ENCODE measurements around the gene CDK14.

The CDK14 gene

DNA sequence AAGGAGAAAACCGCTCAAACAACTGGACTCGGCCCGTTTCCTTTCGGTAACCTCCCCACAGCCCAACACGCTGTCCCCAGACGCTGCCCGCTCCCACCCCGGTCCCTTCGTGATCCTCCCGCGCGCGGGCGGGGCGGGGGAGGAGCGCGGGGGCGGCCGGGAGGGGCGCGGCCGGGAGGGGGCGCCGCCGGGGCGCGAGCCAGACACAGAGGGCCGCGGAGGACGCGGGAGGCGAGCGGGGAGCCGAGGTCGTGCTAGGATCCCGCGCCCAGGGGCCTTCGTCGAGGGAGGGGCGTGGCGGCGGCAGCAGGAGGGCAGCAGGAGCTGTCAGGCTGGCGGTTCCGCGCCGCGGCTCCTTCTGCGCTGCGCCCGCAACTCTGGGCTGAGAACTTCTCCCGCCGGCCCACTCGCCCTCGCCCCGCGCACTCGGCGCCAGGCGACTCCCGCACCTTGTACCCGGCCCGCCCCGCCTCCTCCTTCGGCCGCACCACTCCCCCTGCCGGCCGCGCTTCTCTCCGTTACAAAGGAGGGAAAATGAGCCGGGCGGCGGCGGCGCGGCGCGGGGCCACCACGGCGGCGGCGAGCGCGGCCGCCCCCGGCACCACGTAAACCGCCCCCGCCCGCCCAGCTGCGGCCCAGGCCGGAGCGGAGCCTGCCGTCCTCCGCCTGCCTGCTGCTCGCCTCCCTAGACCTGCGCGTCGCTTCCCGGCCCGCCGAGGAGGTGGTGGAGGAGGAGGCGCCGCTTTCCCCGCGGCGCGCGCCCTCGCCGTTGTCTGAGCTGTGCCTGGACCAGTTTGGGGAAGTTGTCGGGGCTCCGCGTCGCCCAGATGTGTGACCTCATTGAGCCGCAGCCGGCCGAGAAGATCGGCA, at the start of gene CDK14:
CDK14 (plus strand) TSS at position 521 of the 870 bp plus-strand sequence; CDS start at position 828, 307 bp downstream.
- DNase-seq = peak in 1 of 2 donors; percentile 2

DNA sequence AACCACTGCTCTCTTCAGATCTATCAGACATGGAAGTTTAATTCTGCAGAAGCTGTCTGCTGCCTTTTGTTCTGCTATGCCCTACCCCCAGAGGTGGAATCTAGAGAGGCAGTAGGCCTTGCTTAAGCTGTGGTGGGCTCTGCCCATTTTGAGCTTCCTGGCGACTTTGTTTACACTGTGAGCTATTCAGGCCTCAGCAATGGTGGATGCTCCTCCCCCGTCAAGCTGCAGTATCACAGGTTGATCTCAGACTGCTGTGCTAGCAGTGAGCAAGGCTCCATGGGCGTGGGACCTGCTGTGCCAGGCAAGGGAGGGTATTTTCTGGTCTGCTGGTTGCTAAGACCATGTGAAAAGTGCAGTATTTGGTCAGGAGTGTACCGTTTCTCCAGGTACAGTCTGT, 45.1 kb upstream of the CDK14 start:
- no peak for DNase-seq

DNA sequence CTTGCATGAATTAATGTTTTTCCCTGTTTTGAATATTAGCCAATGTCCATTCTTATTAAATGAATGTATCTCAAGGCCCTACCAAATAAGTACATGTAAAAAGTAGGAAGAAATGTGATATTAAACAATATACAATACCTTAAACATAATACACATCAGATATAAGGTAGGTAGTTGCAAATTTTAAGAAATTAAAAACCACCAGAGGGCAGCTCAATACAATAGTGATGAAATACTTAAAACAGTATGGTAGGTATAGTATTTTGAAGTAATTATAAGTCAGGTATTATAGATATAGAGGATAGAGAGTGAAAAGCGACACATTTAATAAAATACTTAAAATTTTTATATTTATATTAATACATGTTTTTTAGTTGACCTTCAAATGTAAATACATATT, 43.6 kb upstream of the CDK14 start:
- no peak for DNase-seq

DNA sequence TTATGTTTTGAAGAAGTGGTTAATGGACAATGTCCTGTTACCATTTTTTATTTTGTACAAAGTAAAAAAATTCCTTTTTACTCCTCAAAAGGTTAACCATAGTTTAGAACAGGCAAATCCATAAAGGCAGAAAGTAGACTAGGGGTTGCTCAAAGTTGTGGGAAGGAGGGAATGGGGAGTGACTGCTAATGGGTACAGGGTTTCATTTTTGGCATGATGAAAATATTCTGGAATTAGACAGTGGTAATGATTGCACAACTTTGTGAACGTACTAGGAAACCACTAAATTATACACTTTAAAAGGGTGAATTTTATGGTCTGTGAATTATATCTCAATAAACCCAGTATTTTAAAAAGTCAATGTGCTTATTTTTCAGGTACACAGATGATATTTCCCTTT, 35.4 kb upstream of the CDK14 start:
- no peak for DNase-seq

DNA sequence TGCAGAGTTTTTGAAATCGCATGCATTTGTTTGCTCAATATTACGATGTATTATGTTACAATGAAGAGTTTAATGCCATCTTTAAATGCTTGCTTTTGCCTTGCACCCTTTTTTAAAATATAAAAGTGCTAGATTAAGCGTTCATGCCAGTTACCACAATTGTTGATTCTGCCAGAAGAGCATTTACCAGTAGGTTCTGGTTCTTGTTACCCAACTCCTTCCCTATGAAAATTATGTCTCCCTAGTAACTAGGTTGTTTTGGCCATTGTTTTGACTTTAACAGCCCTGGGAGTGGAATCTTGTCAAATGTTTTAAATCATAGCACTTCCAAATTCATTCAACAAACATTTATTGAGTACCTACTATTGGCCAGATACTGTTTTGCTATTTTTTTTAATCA, 32.8 kb upstream of the CDK14 start:
- no peak for DNase-seq

DNA sequence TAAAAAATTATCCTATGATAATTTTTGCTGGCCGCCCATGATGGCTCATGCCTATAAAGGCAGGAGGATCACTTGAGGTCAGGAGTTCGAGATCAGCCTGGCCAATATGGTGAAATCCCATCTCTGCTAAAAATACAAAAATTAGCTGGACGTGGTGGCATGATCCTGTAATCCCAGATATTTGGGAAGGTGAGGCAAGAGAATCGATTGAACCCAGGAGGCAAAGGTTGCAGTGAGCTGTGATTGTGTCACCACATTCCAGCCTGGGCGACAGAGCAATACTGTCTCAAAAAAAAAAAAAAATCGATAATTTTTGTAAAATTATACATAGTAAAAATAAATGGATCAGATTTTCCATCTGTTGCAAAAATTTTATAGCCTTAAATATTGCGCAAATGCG, 31.7 kb upstream of the CDK14 start:
- no peak for DNase-seq

DNA sequence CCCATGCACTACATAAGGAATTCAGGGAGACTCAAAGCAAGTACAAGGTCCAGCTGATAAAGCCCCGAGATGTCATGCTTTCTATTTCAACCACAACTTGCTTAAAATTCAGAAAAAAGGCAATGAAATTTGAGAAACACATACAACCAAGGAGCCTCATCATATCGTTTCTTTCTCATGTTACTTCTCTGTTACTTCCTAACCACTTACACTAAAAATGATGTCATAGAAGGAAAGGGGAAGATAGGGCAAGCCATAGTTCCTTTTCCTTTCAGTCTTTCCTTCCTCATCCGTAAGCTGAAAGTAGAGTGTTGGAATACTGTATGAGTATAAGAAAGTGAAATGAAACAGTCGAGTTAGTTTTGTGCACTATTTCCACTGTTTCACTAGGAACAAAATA, 27.9 kb upstream of the CDK14 start:
- no peak for DNase-seq

DNA sequence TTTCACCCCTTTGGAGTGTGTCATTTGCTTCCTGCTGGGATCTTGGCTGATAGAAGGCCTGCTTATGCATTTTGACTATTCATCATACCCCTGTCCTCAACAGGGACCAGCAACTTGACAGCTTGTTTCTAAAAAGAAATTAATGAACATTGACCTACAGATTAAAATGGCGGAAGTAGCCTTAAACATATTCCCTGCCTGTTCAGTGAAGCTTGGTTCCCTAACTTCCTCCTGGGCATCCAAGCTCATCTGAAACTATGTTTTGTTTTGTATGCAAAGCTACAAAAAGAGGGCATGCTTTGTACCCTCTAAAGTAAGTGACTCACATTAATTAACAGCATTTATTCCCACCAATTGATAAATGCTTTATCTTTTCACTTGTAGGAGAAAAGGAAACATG, 26.8 kb upstream of the CDK14 start:
- DNase-seq = no peak

DNA sequence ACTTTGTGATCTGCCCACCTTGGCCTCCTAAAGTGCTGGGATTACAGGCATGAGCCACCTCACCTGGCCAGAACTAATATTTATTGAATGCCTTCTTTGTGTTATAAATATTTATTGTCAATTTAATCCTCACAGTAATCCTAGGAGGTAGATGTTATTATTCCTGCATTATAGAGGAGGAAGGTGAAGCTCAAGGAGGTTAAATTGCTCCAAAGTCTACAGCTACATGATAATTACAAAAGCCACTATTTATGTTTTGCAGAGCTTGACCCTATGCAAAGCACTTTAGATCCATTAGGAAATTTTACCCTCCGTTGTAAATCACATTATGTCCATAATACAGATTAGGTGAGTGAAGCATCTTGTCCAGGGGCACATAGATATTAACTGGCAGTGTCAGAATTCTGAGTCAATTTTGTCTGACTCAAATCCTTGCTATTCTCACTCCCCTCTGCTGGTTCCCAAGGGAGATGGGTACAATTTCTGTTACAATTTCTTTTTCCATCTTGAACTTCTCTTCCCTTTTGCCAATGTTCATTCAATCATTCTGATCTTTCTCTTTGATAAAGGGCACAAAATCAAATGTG, 25.7 kb upstream of the CDK14 start:
- no peak for DNase-seq

DNA sequence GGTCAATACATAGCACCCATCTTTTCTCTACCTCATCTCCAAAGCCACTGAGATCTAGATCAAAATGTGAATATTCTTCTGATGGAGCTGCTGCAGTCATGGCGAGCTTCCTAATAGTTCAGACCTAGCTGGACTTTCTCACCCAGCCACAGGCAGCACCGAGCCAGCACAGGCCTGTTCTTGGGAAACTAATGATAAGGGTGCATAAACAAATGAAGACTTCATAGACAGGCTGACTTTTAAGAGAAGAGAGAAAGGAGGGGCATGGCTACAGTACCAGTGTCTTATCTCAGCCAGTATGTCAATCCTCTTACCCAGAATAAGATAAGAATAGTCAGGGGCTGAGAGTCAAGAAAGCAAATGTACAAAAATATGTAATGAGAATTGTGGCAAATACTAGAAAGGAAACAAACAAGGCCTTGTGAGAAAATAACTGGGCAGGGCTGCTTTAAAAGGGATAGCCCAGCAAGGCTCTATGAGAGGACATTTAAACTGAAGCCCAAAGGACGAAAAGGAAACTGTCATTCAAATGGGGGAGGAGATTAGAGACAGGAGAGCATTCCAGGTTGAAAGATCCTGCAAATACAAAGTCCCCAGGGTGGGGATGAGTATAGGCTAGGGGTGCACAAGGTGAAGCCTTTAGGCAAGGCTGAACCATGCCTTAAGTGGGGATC, 21.8 kb upstream of the CDK14 start:
- DNase-seq = no peak

DNA sequence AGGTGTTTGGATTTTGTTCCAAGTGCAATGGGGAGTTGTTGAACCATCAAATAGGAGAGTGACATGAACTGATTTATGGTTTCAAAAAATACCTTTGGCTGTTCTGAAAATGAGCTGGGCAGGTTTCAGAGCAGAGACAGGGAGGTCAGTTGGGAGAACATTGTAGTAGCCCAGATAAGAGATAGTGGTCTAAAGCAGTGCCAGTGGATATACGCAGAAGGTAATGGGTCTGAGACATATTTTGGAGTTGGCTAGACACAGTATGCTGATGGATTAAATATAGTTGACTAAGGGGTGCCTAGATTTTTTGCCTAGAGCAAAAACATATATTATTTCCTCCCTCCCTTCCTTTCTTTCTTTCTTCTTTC, 21.3 kb upstream of the CDK14 start:
- DNase-seq = no peak

DNA sequence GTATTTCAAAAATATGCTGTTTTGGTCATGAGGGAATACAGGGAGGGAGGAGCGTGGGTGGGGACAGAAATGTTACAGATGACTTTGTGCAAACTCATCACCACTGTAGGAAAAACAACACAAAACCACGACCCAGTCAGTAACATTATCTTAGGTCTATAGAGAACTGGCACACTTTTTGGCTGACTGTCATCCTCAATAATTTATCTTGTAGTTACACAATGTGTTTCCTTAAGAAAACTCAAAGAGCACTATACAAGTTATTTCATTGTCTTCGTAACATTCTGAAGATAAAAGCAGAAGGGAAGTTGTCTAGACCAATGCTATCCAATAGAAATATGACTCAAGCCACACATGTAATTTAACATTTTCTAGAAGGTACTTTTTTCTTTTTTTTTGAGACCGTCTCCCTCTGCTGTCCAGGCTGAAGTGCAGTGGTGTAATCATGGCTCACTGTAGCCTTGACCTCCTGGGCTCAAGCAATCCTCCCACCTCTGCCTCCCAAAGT, 16.9 kb upstream of the CDK14 start:
- DNase-seq = no peak

DNA sequence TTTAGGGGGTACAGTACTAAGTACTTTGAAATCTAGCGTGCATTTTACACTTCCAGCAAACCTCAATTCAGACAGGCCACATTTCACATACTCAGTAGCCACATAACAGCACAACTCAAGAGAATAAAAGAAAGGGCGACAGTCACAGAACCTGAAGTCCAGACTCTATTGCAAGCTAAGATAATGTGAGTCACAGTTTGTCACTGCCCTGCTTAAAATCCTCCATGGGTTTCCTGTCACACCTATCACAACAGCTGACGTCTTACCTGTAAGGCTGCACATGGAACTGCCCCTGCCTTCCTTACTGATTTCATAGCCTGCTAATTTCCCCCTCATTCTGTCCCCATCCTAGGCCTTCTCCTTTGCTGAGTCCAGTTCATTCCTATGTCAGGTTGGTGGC, 16.1 kb upstream of the CDK14 start:
- no peak for DNase-seq

DNA sequence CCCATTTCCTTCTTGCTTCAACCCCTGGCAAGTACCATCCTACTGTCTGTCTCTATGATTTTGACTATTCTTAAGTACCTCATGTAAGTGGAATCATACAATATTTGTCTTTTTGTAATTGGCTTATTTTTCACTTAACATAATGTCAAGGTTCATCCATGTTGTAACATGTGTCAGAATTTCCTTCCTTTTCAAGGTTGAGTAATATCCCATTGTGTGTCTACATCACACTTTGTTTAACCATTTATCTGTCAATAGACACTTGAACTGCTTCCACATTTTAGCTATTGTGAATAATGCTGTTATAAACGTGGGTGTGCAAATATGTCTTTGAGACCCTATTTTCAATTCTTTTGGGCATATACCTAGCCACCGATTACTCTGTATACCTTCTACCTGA, 14.0 kb upstream of the CDK14 start:
- no peak for DNase-seq

DNA sequence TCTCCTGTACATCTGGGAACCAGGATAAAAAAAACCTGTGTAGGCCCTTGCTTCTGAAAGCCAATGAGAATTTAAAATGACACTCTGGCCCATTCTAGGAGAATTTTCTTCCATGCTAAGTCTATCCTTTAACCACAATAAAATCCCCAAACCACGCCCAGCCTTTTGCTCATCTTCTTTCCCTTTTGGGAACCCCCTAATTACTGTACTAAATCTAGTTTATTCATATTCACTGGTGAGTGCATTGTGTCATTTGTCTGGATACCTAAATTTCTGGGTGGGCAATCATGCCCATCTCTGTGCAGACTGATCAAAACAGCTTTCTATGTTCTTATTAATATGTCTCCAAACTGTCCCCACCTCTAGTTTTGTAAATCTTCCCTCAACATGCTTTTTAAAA, 11.7 kb upstream of the CDK14 start:
- DNase-seq = no peak

DNA sequence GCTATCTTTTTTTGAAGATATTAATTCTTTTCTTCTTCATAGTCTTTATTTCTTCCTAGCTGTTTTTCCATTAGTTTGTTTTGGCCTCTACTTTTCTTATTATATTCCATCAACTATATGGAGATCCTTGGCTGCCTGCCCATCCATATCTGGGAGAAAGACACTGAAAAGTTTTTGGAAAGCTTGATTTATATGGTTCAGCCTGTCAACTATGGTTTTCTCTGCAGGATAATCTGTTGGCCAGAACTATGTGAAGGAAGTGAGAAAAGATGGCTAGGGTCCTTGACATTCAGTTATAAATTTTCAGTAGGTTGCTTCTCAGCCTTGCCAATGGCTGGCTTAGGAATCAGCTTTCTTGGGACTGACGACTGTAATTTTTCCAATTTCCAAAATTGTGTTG, 10.0 kb upstream of the CDK14 start:
- no peak for DNase-seq

DNA sequence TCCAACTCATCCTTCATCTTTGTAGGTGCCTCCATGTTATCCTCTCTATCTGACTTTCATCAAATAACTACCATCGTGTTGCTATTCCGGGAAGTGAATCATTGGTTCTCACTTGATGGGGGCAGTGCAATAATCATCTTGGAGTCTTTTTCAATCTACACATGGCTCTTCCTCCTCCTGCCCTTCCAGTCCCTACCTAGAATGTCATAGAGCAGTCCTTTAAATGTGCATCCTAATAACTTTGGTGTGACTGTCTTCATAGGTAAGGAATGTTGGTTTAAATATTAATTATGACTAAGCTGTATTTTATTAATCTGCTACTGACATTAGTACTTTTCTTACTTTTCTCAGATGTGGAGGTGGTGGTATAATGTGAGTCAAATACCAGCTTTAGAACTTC, 8.4 kb upstream of the CDK14 start:
- no peak for DNase-seq

DNA sequence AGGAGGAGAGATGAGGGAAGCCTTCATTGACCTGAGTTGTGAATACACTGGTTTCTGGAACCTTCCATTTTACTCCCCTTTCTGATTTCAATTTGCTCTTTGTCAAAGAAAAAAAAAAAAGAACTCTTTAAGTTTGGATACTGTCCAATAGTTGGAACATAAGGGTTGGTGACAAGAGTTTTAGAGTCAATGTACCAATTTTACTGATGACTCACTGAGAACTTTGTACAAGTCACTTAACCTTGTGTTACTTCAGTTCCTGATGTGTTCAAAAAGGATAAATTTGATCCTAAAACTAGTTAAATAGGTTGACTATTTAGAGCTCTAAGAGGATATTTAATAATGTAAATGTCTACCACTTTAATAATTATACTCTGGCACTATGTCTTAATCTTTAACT, 4.1 kb upstream of the CDK14 start:
- no peak for DNase-seq

DNA sequence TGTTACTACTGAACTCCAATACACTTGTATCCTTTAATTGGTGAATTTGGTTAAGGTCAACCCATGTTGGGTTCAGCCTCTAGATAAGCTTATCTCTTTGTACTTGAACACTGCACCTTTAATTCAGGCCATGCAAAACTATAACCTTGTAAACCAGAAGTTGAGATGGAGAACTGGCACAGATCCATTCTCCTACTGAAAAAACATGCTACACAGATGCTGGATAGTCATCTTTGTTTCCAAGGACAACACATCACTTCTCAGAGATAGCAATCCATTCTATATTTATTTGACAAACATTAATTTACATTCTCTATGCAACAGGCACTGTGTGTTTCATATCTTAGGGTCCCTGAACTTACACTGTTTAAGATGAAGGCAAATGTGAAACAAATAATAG, 2.9 kb upstream of the CDK14 start:
- DNase-seq = no peak

DNA sequence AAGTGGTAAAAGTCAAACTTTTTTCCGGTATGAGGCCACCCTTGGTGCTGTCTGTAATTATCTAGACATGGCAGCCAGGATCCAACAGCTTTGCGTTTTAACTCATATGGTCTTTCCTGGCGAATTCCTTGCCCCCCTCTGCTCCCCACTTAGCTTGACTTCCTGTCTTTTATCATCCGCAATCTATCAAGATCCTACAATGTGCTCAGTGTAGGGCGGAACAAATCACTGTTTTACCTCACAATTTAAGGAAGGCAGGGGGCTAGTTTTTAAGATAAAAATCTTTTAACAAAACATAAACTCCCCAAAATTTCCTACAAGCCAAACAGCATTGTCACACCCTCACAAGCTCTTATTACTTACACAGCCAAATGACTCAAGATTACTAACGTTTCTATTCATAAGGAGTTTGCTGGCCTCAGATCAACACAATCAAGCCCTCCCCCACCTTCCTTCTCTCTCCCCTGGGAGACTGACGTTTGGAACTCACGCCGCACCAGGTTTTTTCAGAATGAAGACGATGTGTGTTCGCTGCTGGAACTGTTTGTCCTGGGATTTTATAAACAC, 1.3 kb upstream of the CDK14 start:
- no peak for DNase-seq

DNA sequence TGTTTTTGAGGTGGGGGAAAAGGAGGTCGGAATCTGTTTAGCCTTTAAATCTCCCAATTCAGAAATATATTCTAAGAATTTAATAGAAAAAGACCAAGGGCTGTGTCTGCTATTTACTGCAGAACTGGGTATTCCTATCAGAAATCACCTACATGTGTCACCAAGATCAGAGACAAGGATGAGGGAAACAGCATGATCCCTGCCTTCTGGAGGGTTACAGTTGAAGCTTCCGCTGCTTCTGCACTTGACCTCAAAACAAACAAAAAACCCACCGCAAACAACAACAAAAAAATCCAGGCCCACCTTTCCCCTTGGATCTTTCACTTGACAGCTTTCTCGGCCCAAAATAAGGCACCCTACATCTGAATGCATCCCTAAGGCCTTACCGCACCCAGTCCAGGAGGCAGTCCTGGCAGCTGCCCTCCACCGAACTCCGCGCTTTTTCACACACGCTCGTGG, 750 bp upstream of the CDK14 start:
- DNase-seq = no peak

DNA sequence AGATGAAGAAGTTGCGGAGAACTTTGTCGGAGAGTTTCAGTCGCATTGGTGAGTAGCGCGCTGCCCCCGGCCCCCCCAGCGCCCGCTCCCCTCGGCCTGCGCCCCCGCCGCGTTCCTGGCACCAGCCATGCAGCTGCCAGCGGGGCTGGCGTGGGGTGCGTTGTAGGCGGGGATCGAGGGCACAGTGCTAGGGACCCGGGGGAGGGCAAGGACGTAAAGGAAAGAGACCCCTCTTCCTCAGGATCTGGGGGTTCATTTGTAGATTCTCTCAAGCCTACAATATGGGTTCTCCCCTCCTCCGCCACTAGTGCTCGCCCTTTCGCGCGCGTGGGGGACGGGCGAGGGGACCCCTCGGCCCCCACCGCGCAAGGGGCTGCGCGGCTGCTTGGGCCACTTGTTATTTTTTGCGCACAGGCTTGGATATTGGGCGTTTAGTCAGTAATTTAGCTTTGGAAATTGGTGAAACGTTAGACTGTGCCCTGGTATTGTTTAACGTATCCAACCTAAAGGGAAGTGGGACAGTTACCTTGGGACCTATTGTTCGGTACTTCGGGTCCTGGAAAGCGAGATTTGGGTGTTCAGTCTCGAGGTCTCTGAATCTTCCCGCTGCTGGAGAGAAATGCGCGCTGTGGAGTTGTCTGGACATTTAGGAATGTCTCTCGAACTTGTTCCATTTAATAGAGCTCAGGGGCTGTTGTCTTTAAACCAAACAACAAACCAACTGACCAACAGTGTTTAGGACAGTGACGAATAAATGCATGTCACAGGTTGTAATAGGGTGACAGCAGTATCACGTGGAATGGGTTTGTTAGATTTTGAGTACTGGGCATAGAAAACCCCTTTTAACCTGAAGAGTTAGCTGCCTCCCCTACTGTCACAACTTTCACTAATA, 796 bp downstream of the CDK14 start:
- DNase-seq = no peak
